ENCODE results near the gene KCNS3.

KCNS3 gene

DNA sequence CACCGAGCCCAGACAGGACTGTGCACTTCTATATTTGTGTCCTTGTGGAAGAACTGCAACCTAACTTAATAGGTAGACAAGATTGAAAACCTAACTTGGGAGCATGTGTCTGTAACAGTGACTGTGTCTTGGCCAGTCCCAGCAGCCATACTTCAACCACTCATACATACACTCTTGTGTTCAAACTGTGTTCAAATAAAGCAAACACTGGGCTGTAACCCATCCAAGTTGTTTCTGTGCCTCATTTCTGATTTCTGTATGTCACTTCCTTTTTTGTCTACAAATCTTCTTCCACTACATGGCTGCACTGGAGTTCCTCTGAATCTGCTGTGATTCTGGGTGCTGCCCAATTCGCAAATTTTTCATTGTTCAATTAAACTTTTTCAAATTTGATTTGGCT, 31.2 kb upstream of the KCNS3 start:
- H3K9me3 ChIP-seq (ENCODE audit: low read length) = no peaks in the 10 kb centered on the region

DNA sequence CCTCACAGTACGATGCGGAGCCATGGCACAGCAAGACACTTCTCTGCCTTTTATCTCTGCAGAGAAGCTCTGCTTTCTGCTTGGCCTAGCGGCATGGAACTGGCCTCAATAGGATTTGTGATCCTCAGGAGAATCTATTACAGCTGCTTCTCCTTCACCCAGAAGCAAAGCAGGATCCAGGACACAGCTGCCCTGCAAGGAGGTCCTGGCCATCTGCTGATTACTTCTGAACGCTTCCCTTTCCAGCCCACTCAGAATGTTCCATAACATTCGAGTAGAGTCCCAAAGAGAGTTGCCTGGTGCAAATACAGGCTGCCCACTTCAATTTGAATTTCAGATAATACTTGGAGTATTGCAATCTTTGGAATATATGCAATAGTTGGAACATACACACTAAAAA, 29.2 kb upstream of the KCNS3 start:
- no peaks in the 10 kb centered on the region for H3K27me3 ChIP-seq (ENCODE audit: insufficient read depth, low read length)
- H4K20me1 ChIP-seq (ENCODE audit: insufficient read depth, low read length) = no peaks in the 10 kb centered on the region
- H3K9me3 ChIP-seq (ENCODE audit: low read length) = no peaks in the 10 kb centered on the region
- H3F3A ChIP-seq (ENCODE audit: insufficient read depth, low read length) = no peaks in the 10 kb centered on the region
- H3K4me3 ChIP-seq (ENCODE audit: low read depth, low read length, poor library complexity, severe bottlenecking) = no peak overlapping the region
- no peak overlapping the region for H3K9ac ChIP-seq (ENCODE audit: low read length)
- no peaks in the 10 kb centered on the region for H3K4me1 ChIP-seq (ENCODE audit: insufficient read depth, low read length, severe bottlenecking)
- no peaks in the 10 kb centered on the region for H3K79me2 ChIP-seq (ENCODE audit: insufficient read depth, low read length)
- no peaks in the 10 kb centered on the region for H3K36me3 ChIP-seq (ENCODE audit: insufficient read depth, low read length)
- H3K9me2 ChIP-seq (ENCODE audit: low read depth, low read length) = no peaks in the 10 kb centered on the region
- TF ChIP-seq EZH2 (IDR thresholded peaks at IDR 0.05; ENCODE audit: borderline replicate concordance, low read length) = no peak
- TF ChIP-seq, protein P1, sequence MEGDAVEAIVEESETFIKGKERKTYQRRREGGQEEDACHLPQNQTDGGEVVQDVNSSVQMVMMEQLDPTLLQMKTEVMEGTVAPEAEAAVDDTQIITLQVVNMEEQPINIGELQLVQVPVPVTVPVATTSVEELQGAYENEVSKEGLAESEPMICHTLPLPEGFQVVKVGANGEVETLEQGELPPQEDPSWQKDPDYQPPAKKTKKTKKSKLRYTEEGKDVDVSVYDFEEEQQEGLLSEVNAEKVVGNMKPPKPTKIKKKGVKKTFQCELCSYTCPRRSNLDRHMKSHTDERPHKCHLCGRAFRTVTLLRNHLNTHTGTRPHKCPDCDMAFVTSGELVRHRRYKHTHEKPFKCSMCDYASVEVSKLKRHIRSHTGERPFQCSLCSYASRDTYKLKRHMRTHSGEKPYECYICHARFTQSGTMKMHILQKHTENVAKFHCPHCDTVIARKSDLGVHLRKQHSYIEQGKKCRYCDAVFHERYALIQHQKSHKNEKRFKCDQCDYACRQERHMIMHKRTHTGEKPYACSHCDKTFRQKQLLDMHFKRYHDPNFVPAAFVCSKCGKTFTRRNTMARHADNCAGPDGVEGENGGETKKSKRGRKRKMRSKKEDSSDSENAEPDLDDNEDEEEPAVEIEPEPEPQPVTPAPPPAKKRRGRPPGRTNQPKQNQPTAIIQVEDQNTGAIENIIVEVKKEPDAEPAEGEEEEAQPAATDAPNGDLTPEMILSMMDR (IDR thresholded peaks at IDR 0.05; ENCODE audit: low read length) = no peak
- no peak overlapping the region for H3K27ac ChIP-seq (ENCODE audit: low read depth, low read length, poor library complexity, severe bottlenecking)
- H3K4me2 ChIP-seq (ENCODE audit: low read length) = no peak overlapping the region
- no peak overlapping the region for H2AFZ ChIP-seq (ENCODE audit: low read length)

More for the DNA sequence above, 31.2 kb upstream of the KCNS3 start:
- H4K20me1 ChIP-seq (ENCODE audit: insufficient read depth, low read length) = no peaks in the 10 kb centered on the region
- no peaks in the 10 kb centered on the region for H3K27me3 ChIP-seq (ENCODE audit: insufficient read depth, low read length)
- no peak overlapping the region for H3K4me3 ChIP-seq (ENCODE audit: low read depth, low read length, poor library complexity, severe bottlenecking)
- H3F3A ChIP-seq (ENCODE audit: insufficient read depth, low read length) = no peaks in the 10 kb centered on the region
- H3K4me2 ChIP-seq (ENCODE audit: low read length) = no peak overlapping the region
- H3K9me2 ChIP-seq (ENCODE audit: low read depth, low read length) = no peaks in the 10 kb centered on the region
- no peaks in the 10 kb centered on the region for H3K36me3 ChIP-seq (ENCODE audit: insufficient read depth, low read length)
- TF ChIP-seq EZH2 (IDR thresholded peaks at IDR 0.05; ENCODE audit: borderline replicate concordance, low read length) = no peak
- TF ChIP-seq, protein P1 (IDR thresholded peaks at IDR 0.05; ENCODE audit: low read length) = no peak
- H3K4me1 ChIP-seq (ENCODE audit: insufficient read depth, low read length, severe bottlenecking) = no peaks in the 10 kb centered on the region
- H3K27ac ChIP-seq (ENCODE audit: low read depth, low read length, poor library complexity, severe bottlenecking) = no peak overlapping the region
- no peaks in the 10 kb centered on the region for H3K79me2 ChIP-seq (ENCODE audit: insufficient read depth, low read length)
- H2AFZ ChIP-seq (ENCODE audit: low read length) = no peak overlapping the region
- H3K9ac ChIP-seq (ENCODE audit: low read length) = no peak overlapping the region

DNA sequence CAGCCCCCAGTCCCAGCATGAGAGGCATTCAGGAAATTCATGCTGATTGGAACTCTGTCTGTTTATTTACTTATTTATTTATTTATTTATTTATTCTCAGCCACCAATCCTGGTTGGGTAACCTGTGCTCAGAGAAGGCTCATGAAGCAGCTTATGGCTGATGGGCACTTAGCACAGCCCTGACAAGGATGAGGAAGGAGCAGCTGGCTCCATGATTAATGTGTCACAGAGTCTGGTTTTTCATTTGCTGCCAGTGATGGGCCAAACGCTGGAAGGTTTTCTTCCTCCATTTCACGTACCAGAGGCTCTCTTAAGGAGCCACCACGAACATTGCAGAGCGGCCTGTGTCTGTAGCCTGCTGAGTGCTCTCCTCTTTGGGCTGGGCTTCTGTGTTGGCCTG, 28.3 kb upstream of the KCNS3 start:
- Histone ChIP-seq H3K4me1 (ENCODE audit: insufficient read depth, low read length, severe bottlenecking) (no peaks in the 10 kb centered on the region), H3K36me3 (ENCODE audit: insufficient read depth, low read length) (no peaks in the 10 kb centered on the region), H3K27me3 (ENCODE audit: insufficient read depth, low read length) (no peaks in the 10 kb centered on the region), H3K9me3 (ENCODE audit: low read length) (no peaks in the 10 kb centered on the region), H3K4me3 (ENCODE audit: low read depth, low read length, poor library complexity, severe bottlenecking) (no peak overlapping the region), H3F3A (ENCODE audit: insufficient read depth, low read length) (no peaks in the 10 kb centered on the region), H3K27ac (ENCODE audit: low read depth, low read length, poor library complexity, severe bottlenecking) (no peak overlapping the region), H3K79me2 (ENCODE audit: insufficient read depth, low read length) (no peaks in the 10 kb centered on the region), H2AFZ (ENCODE audit: low read length) (no peak overlapping the region), H3K9me2 (ENCODE audit: low read depth, low read length) (no peaks in the 10 kb centered on the region), H3K9ac (ENCODE audit: low read length) (no peak overlapping the region), H3K4me2 (ENCODE audit: low read length) (no peak overlapping the region), H4K20me1 (ENCODE audit: insufficient read depth, low read length) (no peaks in the 10 kb centered on the region)
- TF ChIP-seq, protein P1 (IDR thresholded peaks at IDR 0.05; ENCODE audit: low read length) = no peak
- TF ChIP-seq EZH2 (IDR thresholded peaks at IDR 0.05; ENCODE audit: borderline replicate concordance, low read length) = no peak
